ENCODE measurements around the gene PCSK2. TPM values are rescaled to one million over a fixed set of nuclear protein-coding genes. Genes with fewer than 3 reads are reported as not detected.
A peak's percentile ranks its signal among the peaks of the same experiment; 100 is the strongest.

PCSK2 gene
- total and polyA plus RNA-seq, 2 donors: 0.05 to 0.18 TPM

GRCh38 chr20:17524560-17524959 lies 297.7 kb downstream of the PCSK2 start:
- Histone ChIP-seq H3K27ac (ENCODE audit: low read depth in 1 of 2, low read length in 1 of 2) (no peak overlapping the region), H3K4me1 (ENCODE audit: control insufficient read depth in 2 of 2, insufficient read depth in 2 of 2, low read length in 2 of 2) (no peaks in the 10 kb centered on the region), H3K9me3 (ENCODE audit: control insufficient read depth in 2 of 2, insufficient read depth in 1 of 2, low read length in 1 of 2) (peaks cover 0 to under 1% of the 10 kb centered on the region in 2 donors), H3K27me3 (ENCODE audit: control insufficient read depth in 2 of 2, insufficient read depth in 1 of 2, low read length in 1 of 2) (peaks cover 0 to 2% of the 10 kb centered on the region in 2 donors), H3K4me3 (ENCODE audit: low read length in 2 of 2) (no peak overlapping the region), H3K36me3 (ENCODE audit: control insufficient read depth in 2 of 2, insufficient read depth in 2 of 2, low read length in 1 of 2) (no peaks in the 10 kb centered on the region)
- 94% methylated on average over 8 of the region's 8 CpGs for WGBS
- DNase-seq (ENCODE audit: low read depth in 6 of 9, low spot score in 9 of 9): no peak

- H3K36me3 ChIP-seq (ENCODE audit: control insufficient read depth in 2 of 2, insufficient read depth in 2 of 2, low read length in 1 of 2): no peaks in the 10 kb centered on the region
- no peak for DNase-seq (ENCODE audit: low read depth in 6 of 9, low spot score in 9 of 9)
- peaks cover 0 to 1% of the 10 kb centered on the region in 2 donors for H3K9me3 ChIP-seq (ENCODE audit: control insufficient read depth in 2 of 2, insufficient read depth in 1 of 2, low read length in 1 of 2)
- WGBS: 97% methylated on average over 5 of the region's 5 CpGs
- peaks cover 3 to 4% of the 10 kb centered on the region in 2 donors for H3K27me3 ChIP-seq (ENCODE audit: control insufficient read depth in 2 of 2, insufficient read depth in 1 of 2, low read length in 1 of 2)
- H3K4me1 ChIP-seq (ENCODE audit: control insufficient read depth in 2 of 2, insufficient read depth in 2 of 2, low read length in 2 of 2): no peaks in the 10 kb centered on the region
- no peak overlapping the region for H3K27ac ChIP-seq (ENCODE audit: low read depth in 1 of 2, low read length in 1 of 2)
- H3K4me3 ChIP-seq (ENCODE audit: low read length in 2 of 2): no peak overlapping the region
Observed at GRCh38 chr20:17525132-17525531, 298.3 kb downstream of the PCSK2 start.

- peaks cover 6% of the 10 kb centered on the region in 2 donors for H3K27me3 ChIP-seq (ENCODE audit: control insufficient read depth in 2 of 2, insufficient read depth in 1 of 2, low read length in 1 of 2)
- H3K4me3 ChIP-seq (ENCODE audit: low read length in 2 of 2): no peak overlapping the region
- H3K27ac ChIP-seq (ENCODE audit: low read depth in 1 of 2, low read length in 1 of 2): no peak overlapping the region
- H3K4me1 ChIP-seq (ENCODE audit: control insufficient read depth in 2 of 2, insufficient read depth in 2 of 2, low read length in 2 of 2): no peaks in the 10 kb centered on the region
- peaks cover 0 to 1% of the 10 kb centered on the region in 2 donors for H3K9me3 ChIP-seq (ENCODE audit: control insufficient read depth in 2 of 2, insufficient read depth in 1 of 2, low read length in 1 of 2)
- H3K36me3 ChIP-seq (ENCODE audit: control insufficient read depth in 2 of 2, insufficient read depth in 2 of 2, low read length in 1 of 2): no peaks in the 10 kb centered on the region
- DNase-seq (ENCODE audit: low read depth in 6 of 9, low spot score in 9 of 9): peak in 3 of 9 donors; percentile 25 to 57 (median 40)
Observed at GRCh38 chr20:17525650-17526049, 298.8 kb downstream of the PCSK2 start.

GRCh38 chr20:17529586-17529985 lies 302.7 kb downstream of the PCSK2 start:
- H3K4me1 ChIP-seq (ENCODE audit: control insufficient read depth in 2 of 2, insufficient read depth in 2 of 2, low read length in 2 of 2): peaks cover 6 to 9% of the 10 kb centered on the region in 2 donors
- H3K4me3 ChIP-seq (ENCODE audit: low read length in 2 of 2): no peak overlapping the region
- H3K36me3 ChIP-seq (ENCODE audit: control insufficient read depth in 2 of 2, insufficient read depth in 2 of 2, low read length in 1 of 2): no peaks in the 10 kb centered on the region
- peaks cover 11 to 14% of the 10 kb centered on the region in 2 donors for H3K27me3 ChIP-seq (ENCODE audit: control insufficient read depth in 2 of 2, insufficient read depth in 1 of 2, low read length in 1 of 2)
- H3K27ac ChIP-seq (ENCODE audit: low read depth in 1 of 2, low read length in 1 of 2): no peak overlapping the region
- DNase-seq (ENCODE audit: low read depth in 6 of 9, low spot score in 9 of 9): no peak
- peaks cover 0 to 1% of the 10 kb centered on the region in 2 donors for H3K9me3 ChIP-seq (ENCODE audit: control insufficient read depth in 2 of 2, insufficient read depth in 1 of 2, low read length in 1 of 2)

GRCh38 chr20:17530153-17530552 lies 303.3 kb downstream of the PCSK2 start:
- no peak for DNase-seq (ENCODE audit: low read depth in 6 of 9, low spot score in 9 of 9)
- H3K9me3 ChIP-seq (ENCODE audit: control insufficient read depth in 2 of 2, insufficient read depth in 1 of 2, low read length in 1 of 2): peaks cover 0 to 1% of the 10 kb centered on the region in 2 donors
- H3K4me1 ChIP-seq (ENCODE audit: control insufficient read depth in 2 of 2, insufficient read depth in 2 of 2, low read length in 2 of 2): peaks cover 6 to 9% of the 10 kb centered on the region in 2 donors
- 94% methylated on average over 7 of the region's 7 CpGs for WGBS
- H3K27ac ChIP-seq (ENCODE audit: low read depth in 1 of 2, low read length in 1 of 2): no peak overlapping the region
- peaks cover 11 to 14% of the 10 kb centered on the region in 2 donors for H3K27me3 ChIP-seq (ENCODE audit: control insufficient read depth in 2 of 2, insufficient read depth in 1 of 2, low read length in 1 of 2)
- no peaks in the 10 kb centered on the region for H3K36me3 ChIP-seq (ENCODE audit: control insufficient read depth in 2 of 2, insufficient read depth in 2 of 2, low read length in 1 of 2)
- H3K4me3 ChIP-seq (ENCODE audit: low read length in 2 of 2): no peak overlapping the region

GRCh38 chr20:17530716-17531664 lies 304.1 kb downstream of the PCSK2 start, which contains the start of gene BFSP1:
Gene BFSP1 (minus strand): TSS chr20:17531379. CDS start chr20:17531329, 50 bp downstream.
- DNase-seq (ENCODE audit: low read depth in 6 of 9, low spot score in 9 of 9): peak in 7 of 9 donors; percentile 44 to 79 (median 58)
- Histone ChIP-seq H3K4me3 (ENCODE audit: low read length in 2 of 2) (peak within 1 kb of the TSS; percentile 46 to 57), H3K4me1 (ENCODE audit: control insufficient read depth in 2 of 2, insufficient read depth in 2 of 2, low read length in 2 of 2) (peaks cover 6 to 9% of the 10 kb centered on the region in 2 donors), H3K9me3 (ENCODE audit: control insufficient read depth in 2 of 2, insufficient read depth in 1 of 2, low read length in 1 of 2) (peaks cover 0 to 1% of the 10 kb centered on the region in 2 donors), H3K27me3 (ENCODE audit: control insufficient read depth in 2 of 2, insufficient read depth in 1 of 2, low read length in 1 of 2) (peaks cover 11 to 14% of the 10 kb centered on the region in 2 donors), H3K27ac (ENCODE audit: low read depth in 1 of 2, low read length in 1 of 2) (no peak within 1 kb of the TSS), H3K36me3 (ENCODE audit: control insufficient read depth in 2 of 2, insufficient read depth in 2 of 2, low read length in 1 of 2) (no peaks in the 10 kb centered on the region)
- WGBS: under 1% methylated on average over 111 of the region's 111 CpGs

GRCh38 chr20:17531665-17532025 lies 304.8 kb downstream of the PCSK2 start:
- Histone ChIP-seq H3K27me3 (ENCODE audit: control insufficient read depth in 2 of 2, insufficient read depth in 1 of 2, low read length in 1 of 2) (peaks cover 11 to 14% of the 10 kb centered on the region in 2 donors), H3K9me3 (ENCODE audit: control insufficient read depth in 2 of 2, insufficient read depth in 1 of 2, low read length in 1 of 2) (peaks cover 0 to 1% of the 10 kb centered on the region in 2 donors), H3K4me3 (ENCODE audit: low read length in 2 of 2) (peak overlapping the region; percentile 46 to 57), H3K4me1 (ENCODE audit: control insufficient read depth in 2 of 2, insufficient read depth in 2 of 2, low read length in 2 of 2) (peaks cover 6 to 9% of the 10 kb centered on the region in 2 donors), H3K36me3 (ENCODE audit: control insufficient read depth in 2 of 2, insufficient read depth in 2 of 2, low read length in 1 of 2) (no peaks in the 10 kb centered on the region), H3K27ac (ENCODE audit: low read depth in 1 of 2, low read length in 1 of 2) (no peak overlapping the region)
- 84% methylated on average over 5 of the region's 5 CpGs for WGBS
- peak in 1 of 9 donors; percentile 28 for DNase-seq (ENCODE audit: low read depth in 6 of 9, low spot score in 9 of 9)

GRCh38 chr20:17533396-17533795 lies 306.6 kb downstream of the PCSK2 start:
- Histone ChIP-seq H3K27ac (ENCODE audit: low read depth in 1 of 2, low read length in 1 of 2) (no peak overlapping the region), H3K4me3 (ENCODE audit: low read length in 2 of 2) (no peak overlapping the region), H3K36me3 (ENCODE audit: control insufficient read depth in 2 of 2, insufficient read depth in 2 of 2, low read length in 1 of 2) (no peaks in the 10 kb centered on the region), H3K27me3 (ENCODE audit: control insufficient read depth in 2 of 2, insufficient read depth in 1 of 2, low read length in 1 of 2) (peaks cover 13 to 14% of the 10 kb centered on the region in 2 donors), H3K9me3 (ENCODE audit: control insufficient read depth in 2 of 2, insufficient read depth in 1 of 2, low read length in 1 of 2) (peaks cover 0 to 1% of the 10 kb centered on the region in 2 donors), H3K4me1 (ENCODE audit: control insufficient read depth in 2 of 2, insufficient read depth in 2 of 2, low read length in 2 of 2) (peaks cover 6 to 12% of the 10 kb centered on the region in 2 donors)
- 78% methylated on average over 1 of the region's 1 CpG for WGBS
- peak in 6 of 9 donors; percentile 14 to 71 (median 22) for DNase-seq (ENCODE audit: low read depth in 6 of 9, low spot score in 9 of 9)

- no peaks in the 10 kb centered on the region for H3K36me3 ChIP-seq (ENCODE audit: control insufficient read depth in 2 of 2, insufficient read depth in 2 of 2, low read length in 1 of 2)
- peaks cover 6 to 12% of the 10 kb centered on the region in 2 donors for H3K4me1 ChIP-seq (ENCODE audit: control insufficient read depth in 2 of 2, insufficient read depth in 2 of 2, low read length in 2 of 2)
- H3K9me3 ChIP-seq (ENCODE audit: control insufficient read depth in 2 of 2, insufficient read depth in 1 of 2, low read length in 1 of 2): peaks cover 0 to 1% of the 10 kb centered on the region in 2 donors
- no peak overlapping the region for H3K4me3 ChIP-seq (ENCODE audit: low read length in 2 of 2)
- peaks cover 13 to 14% of the 10 kb centered on the region in 2 donors for H3K27me3 ChIP-seq (ENCODE audit: control insufficient read depth in 2 of 2, insufficient read depth in 1 of 2, low read length in 1 of 2)
- 98% methylated on average over 3 of the region's 3 CpGs for WGBS
- DNase-seq (ENCODE audit: low read depth in 6 of 9, low spot score in 9 of 9): peak in 1 of 9 donors; percentile 8
- H3K27ac ChIP-seq (ENCODE audit: low read depth in 1 of 2, low read length in 1 of 2): no peak overlapping the region
Observed at GRCh38 chr20:17534077-17534476, 307.2 kb downstream of the PCSK2 start.
